HepG2 (cell line): Measurements from ENCODE around the gene LAX1. TPM values are rescaled to one million over a fixed set of nuclear protein-coding genes. Genes with fewer than 3 reads are reported as not detected.

Source experiments
- GMEB2 ChIP-seq: IDR thresholded peaks from 2 replicates; pipeline ENCODE4 v1.6.1; 2016; ENCODE audit warnings: missing biosample characterization, missing genetic modification reagents, low read depth
- HCFC1 ChIP-seq: fragments of 150-350 bp; IDR thresholded peaks from 2 replicates; pipeline ENCODE4 v1.6.1; 2014; ENCODE audit warnings: low read depth, low read length
- HINFP ChIP-seq: sonication (generic); formaldehyde crosslinking; IDR thresholded peaks from 2 replicates; pipeline ENCODE4 v1.4.0; 2020; ENCODE audit warnings: low read depth, mild to moderate bottlenecking, missing genetic modification reagents
- KDM6A ChIP-seq: IDR thresholded peaks from 2 replicates; pipeline ENCODE4 v1.6.1; 2016; ENCODE audit warnings: low read depth
- MIER3 ChIP-seq: IDR thresholded peaks from 2 replicates; pipeline ENCODE4 v1.6.1; 2016; ENCODE audit warnings: missing compliant biosample characterization, borderline replicate concordance
- MYPOP ChIP-seq: sonication (generic); formaldehyde crosslinking; IDR thresholded peaks from 2 replicates; pipeline ENCODE4 v1.8.1; 2023; ENCODE audit warnings: mild to moderate bottlenecking, moderate library complexity, missing genetic modification reagents
- NFAT5 ChIP-seq: sonication (generic); formaldehyde crosslinking; IDR thresholded peaks from 2 replicates; pipeline ENCODE4 v1.4.0; 2020; ENCODE audit warnings: missing genetic modification reagents
- PITX1 ChIP-seq: sonication (generic); formaldehyde crosslinking; IDR thresholded peaks from 2 replicates; pipeline ENCODE4 v1.5.1; 2020; ENCODE audit warnings: mild to moderate bottlenecking, missing genetic modification reagents
- PRDM15 ChIP-seq: sonication (generic); formaldehyde crosslinking; IDR thresholded peaks from 2 replicates; pipeline ENCODE4 v1.4.0; 2020; ENCODE audit warnings: missing genetic modification reagents
- RNF2 ChIP-seq: fragments of 450-650 bp; conservative IDR thresholded peaks from 2 replicates; pipeline ENCODE4 v1.6.1; 2016; ENCODE audit warnings: low read depth
- RXRB ChIP-seq: IDR thresholded peaks from 2 replicates; pipeline ENCODE4 v1.6.1; 2016; ENCODE audit warnings: borderline replicate concordance, missing genetic modification reagents, missing compliant biosample characterization
- ZNF180 ChIP-seq: sonication (generic); formaldehyde crosslinking; IDR thresholded peaks from 2 replicates; pipeline ENCODE4 v1.4.0; 2020; ENCODE audit warnings: low read depth, missing genetic modification reagents, borderline replicate concordance
- ZNF543 ChIP-seq: sonication (generic); formaldehyde crosslinking; IDR thresholded peaks from 2 replicates; pipeline ENCODE4 v1.4.0; 2020; ENCODE audit warnings: mild to moderate bottlenecking, missing genetic modification reagents
- ZNF556 ChIP-seq: sonication (generic); formaldehyde crosslinking; IDR thresholded peaks from 2 replicates; pipeline ENCODE4 v1.4.0; 2020; ENCODE audit warnings: mild to moderate bottlenecking, missing genetic modification reagents, borderline replicate concordance
- ZNF605 ChIP-seq: sonication (generic); formaldehyde crosslinking; IDR thresholded peaks from 2 replicates; pipeline ENCODE4 v1.8.0; 2022; ENCODE audit warnings: mild to moderate bottlenecking, missing genetic modification reagents
- polyA plus RNA-seq, 8 experiments: library from polyadenylated mRNA; depleted of rRNA in 3 of 8; stranded (reverse) in 7 of 8; unstranded in 1 of 8; fragments of >200 nt; fragmentation: Illumina TruSeq in 4 of 8; extraction: Trizol in 4 of 8; gene quantifications; 2 replicates each; pipeline versions ENCODE4 v1.2.1 to v1.2.3, GENCODE V29; 2011 to 2016; ENCODE audit warnings: low read depth in 4 of 8, missing spikeins in 1 of 8, mixed read lengths in 1 of 8; ENCODE audit not compliant: insufficient read depth in 1 of 8
- total RNA-seq, 5 experiments: library from RNA; depleted of rRNA; stranded (reverse); fragments of >200 nt; fragmentation: Illumina TruSeq; extraction: Trizol; gene quantifications; 2 replicates each; pipeline ENCODE4 v1.2.3, GENCODE V29; 2016; ENCODE audit warnings: low read depth in 1 of 5

The LAX1 gene
- total and polyA plus RNA-seq, 2 of the 13 experiments (the other 11 are each of a cell fraction or from before 2014, with no cell fraction given): not detected

GRCh38 chr1:203795441-203796235 lies 30.7 kb downstream of the LAX1 start, which contains the start of the genes ZBED6 and ZC3H11A (continued):
- TF ChIP-seq PITX1 (CRISPR knock-in tag) (peak; percentile 68; the same call in 1 of the 2 replicates), ZNF605 (CRISPR knock-in tag) (no peak; the same call in 1 of the 2 replicates), MYPOP (CRISPR knock-in tag) (no peak), ZNF556 (CRISPR knock-in tag) (0 out of 2 replicates have a peak, but pooled peaks have one; percentile 50), NFAT5 (CRISPR knock-in tag) (peak; percentile 71; the same call in 1 of the 2 replicates), PRDM15 (CRISPR knock-in tag) (0 out of 2 replicates have a peak, but pooled peaks have one; percentile 54), MIER3 (CRISPR knock-in tag) (peak; percentile 73; the same call in 1 of the 2 replicates), ZNF180 (no peak), KDM6A (CRISPR knock-in tag) (no peak), RNF2 (0 out of 2 replicates have a peak, but pooled peaks have one; percentile 54), HINFP (no peak), ZNF543 (CRISPR knock-in tag) (0 out of 2 replicates have a peak, but pooled peaks have one; percentile 2), GMEB2 (CRISPR knock-in tag) (peak; percentile 77), RXRB (CRISPR knock-in tag) (peak; percentile 50; the same call in 1 of the 2 replicates), HCFC1 (peak; percentile 85)
